Stimulated activated naive CD8-positive, alpha-beta T cell treated with anti-CD3 and anti-CD28 coated beads, Interleukin-15, amount 100 ng/mL, for 72 hours (primary cell): ENCODE measurements around the gene EVI2B.
"Not testable (repeated sequence)": the region's sequence is repeated elsewhere in the genome, so short reads cannot be mapped to it uniquely, and the experiment has no call there.

Source experiments
- ATAC-seq: fragments of 150-1000 bp; cut with Tn5 transposase; 2 replicates; pipeline ENCODE4 v1.10.0; 2021; ENCODE audit warnings: mild to moderate bottlenecking, moderate library complexity
- DNase-seq, 2 donors: peaks; one replicate each; pipeline ENCODE4 v3.0.0; 2021 to 2022
- H3K27ac Mint-ChIP-seq, 2 donors: one replicate each; pipeline ENCODE4 v1.8.0; 2022; ENCODE audit warnings: mild to moderate bottlenecking in 2 of 2, mixed read lengths in 2 of 2, moderate library complexity in 2 of 2
- H3K27me3 Mint-ChIP-seq: one replicate; pipeline ENCODE4 v1.8.0; 2022; ENCODE audit warnings: mixed read lengths
- H3K4me1 Mint-ChIP-seq: one replicate; pipeline ENCODE4 v1.8.0; 2022; ENCODE audit warnings: mild to moderate bottlenecking, mixed read lengths
- H3K4me3 Mint-ChIP-seq, 2 donors: one replicate each; pipeline ENCODE4 v1.8.0; 2022; ENCODE audit warnings: mild to moderate bottlenecking in 2 of 2, mixed read lengths in 2 of 2, moderate library complexity in 1 of 2
- H3K9me3 Mint-ChIP-seq, 2 donors: one replicate each; pipeline ENCODE4 v1.8.0; 2022; ENCODE audit warnings: mixed read lengths in 2 of 2

The EVI2B gene

GRCh38 chr17:31313982-31314781 is at the start of gene EVI2B:
TSS of gene EVI2B (minus strand) at chr17:31314054. CDS start at chr17:31305609, 8,445 bp downstream.
- H3K4me1 Mint-ChIP-seq = peaks cover 29% of the 10 kb centered on the region
- DNase-seq (no peak), ATAC-seq (peak; percentile 62)
- no peaks in the 10 kb centered on the region for H3K9me3 Mint-ChIP-seq
- peak within 1 kb of the TSS; percentile 98 to 99 for H3K27ac Mint-ChIP-seq
- no peaks in the 10 kb centered on the region for H3K27me3 Mint-ChIP-seq
- peak within 1 kb of the TSS; percentile 89 to 93 for H3K4me3 Mint-ChIP-seq

GRCh38 chr17:31357839-31358394 is 44.1 kb upstream of the EVI2B start:
- H3K4me3 Mint-ChIP-seq = no peak overlapping the region
- DNase-seq (no peak), ATAC-seq (no peak)
- H3K27ac Mint-ChIP-seq = no peak overlapping the region
- H3K9me3 Mint-ChIP-seq = no peaks in the 10 kb centered on the region
- no peaks in the 10 kb centered on the region for H3K4me1 Mint-ChIP-seq
- no peaks in the 10 kb centered on the region for H3K27me3 Mint-ChIP-seq

GRCh38 chr17:31357091-31357490 is 43.2 kb upstream of the EVI2B start:
- ATAC-seq = no peak
- Mint-ChIP-seq H3K4me3 (no peak overlapping the region), H3K4me1 (no peaks in the 10 kb centered on the region), H3K27me3 (no peaks in the 10 kb centered on the region), H3K9me3 (no peaks in the 10 kb centered on the region), H3K27ac (no peak overlapping the region)
- no peak for DNase-seq

GRCh38 chr17:31355935-31356334 is 42.1 kb upstream of the EVI2B start:
- Mint-ChIP-seq H3K27me3 (no peaks in the 10 kb centered on the region), H3K4me3 (no peak overlapping the region), H3K4me1 (no peaks in the 10 kb centered on the region), H3K27ac (peak overlapping the region in 1 of 2 donors; percentile 24), H3K9me3 (no peaks in the 10 kb centered on the region)
- no peak for DNase-seq
- no peak for ATAC-seq

GRCh38 chr17:31349454-31349853 is 35.6 kb upstream of the EVI2B start:
- Mint-ChIP-seq H3K27ac (no peak overlapping the region), H3K27me3 (no peaks in the 10 kb centered on the region), H3K4me3 (no peak overlapping the region), H3K9me3 (no peaks in the 10 kb centered on the region), H3K4me1 (no peaks in the 10 kb centered on the region)
- ATAC-seq (no peak), DNase-seq (no peak)

GRCh38 chr17:31345191-31345747 is 31.4 kb upstream of the EVI2B start:
- H3K27ac Mint-ChIP-seq, H3K4me1 Mint-ChIP-seq, H3K4me3 Mint-ChIP-seq, H3K27me3 Mint-ChIP-seq, H3K9me3 Mint-ChIP-seq, DNase-seq: not testable (repeated sequence)
- peak; percentile 31 for ATAC-seq

- H3K27me3 Mint-ChIP-seq = no peaks in the 10 kb centered on the region
- H3K4me3 Mint-ChIP-seq = no peak overlapping the region
- no peaks in the 10 kb centered on the region for H3K4me1 Mint-ChIP-seq
- no peak overlapping the region for H3K27ac Mint-ChIP-seq
- DNase-seq (no peak), ATAC-seq (no peak)
- H3K9me3 Mint-ChIP-seq = no peaks in the 10 kb centered on the region
Observed at GRCh38 chr17:31339906-31340661, 26.2 kb upstream of the EVI2B start.

GRCh38 chr17:31329221-31329620 is 15.4 kb upstream of the EVI2B start:
- no peaks in the 10 kb centered on the region for H3K9me3 Mint-ChIP-seq
- H3K27ac Mint-ChIP-seq = peak overlapping the region; percentile 19 to 58

GRCh38 chr17:31328160-31328535 is 14.3 kb upstream of the EVI2B start:
- Mint-ChIP-seq H3K4me1 (peaks cover 39% of the 10 kb centered on the region), H3K27me3 (no peaks in the 10 kb centered on the region), H3K9me3 (no peaks in the 10 kb centered on the region), H3K27ac (peak overlapping the region in 1 of 2 donors; percentile 8), H3K4me3 (peak overlapping the region in 1 of 2 donors; percentile 54)
- ATAC-seq (no peak), DNase-seq (no peak)

More at GRCh38 chr17:31329221-31329620, 15.4 kb upstream of the EVI2B start:
- H3K4me1 Mint-ChIP-seq = peaks cover 32% of the 10 kb centered on the region
- ATAC-seq (no peak), DNase-seq (no peak)
- H3K27me3 Mint-ChIP-seq = no peaks in the 10 kb centered on the region
- H3K4me3 Mint-ChIP-seq = peak overlapping the region in 1 of 2 donors; percentile 45

GRCh38 chr17:31327534-31328159 is 13.8 kb upstream of the EVI2B start:
- DNase-seq = no peak
- Mint-ChIP-seq H3K4me3 (peak overlapping the region in 1 of 2 donors; percentile 54), H3K27ac (peak overlapping the region; percentile 8 to 76), H3K9me3 (no peaks in the 10 kb centered on the region), H3K4me1 (peaks cover 39% of the 10 kb centered on the region), H3K27me3 (no peaks in the 10 kb centered on the region)
- ATAC-seq = no peak

GRCh38 chr17:31323551-31323950 is 9.7 kb upstream of the EVI2B start:
- no peak for ATAC-seq
- DNase-seq = no peak
- no peaks in the 10 kb centered on the region for H3K27me3 Mint-ChIP-seq
- peaks cover 29% of the 10 kb centered on the region for H3K4me1 Mint-ChIP-seq
- H3K27ac Mint-ChIP-seq = no peak overlapping the region
- no peak overlapping the region for H3K4me3 Mint-ChIP-seq
- H3K9me3 Mint-ChIP-seq = no peaks in the 10 kb centered on the region

- peaks cover 15% of the 10 kb centered on the region for H3K4me1 Mint-ChIP-seq
- ATAC-seq = peak; percentile 68
- peak in 1 of 2 donors; percentile 48 for DNase-seq
- H3K4me3 Mint-ChIP-seq = peak overlapping the region; percentile 72 to 86
- no peaks in the 10 kb centered on the region for H3K9me3 Mint-ChIP-seq
- peak overlapping the region; percentile 96 to 98 for H3K27ac Mint-ChIP-seq
- no peaks in the 10 kb centered on the region for H3K27me3 Mint-ChIP-seq
Observed at GRCh38 chr17:31321966-31322365, 8.1 kb upstream of the EVI2B start.

GRCh38 chr17:31321481-31321880 is 7.6 kb upstream of the EVI2B start, which contains the start of gene EVI2A:
TSS of gene EVI2A (minus strand) at chr17:31321622. CDS start at chr17:31319013, 2,609 bp downstream.
- peak within 1 kb of the TSS; percentile 72 to 86 for H3K4me3 Mint-ChIP-seq
- peak within 1 kb of the TSS; percentile 96 to 98 for H3K27ac Mint-ChIP-seq
- H3K27me3 Mint-ChIP-seq = no peaks in the 10 kb centered on the region
- ATAC-seq (peak; percentile 96), DNase-seq (peak; percentile 75 to 87)
- H3K4me1 Mint-ChIP-seq = peaks cover 15% of the 10 kb centered on the region
- H3K9me3 Mint-ChIP-seq = no peaks in the 10 kb centered on the region

- Mint-ChIP-seq H3K4me3 (peak overlapping the region; percentile 72 to 86), H3K27me3 (no peaks in the 10 kb centered on the region), H3K4me1 (peaks cover 19% of the 10 kb centered on the region), H3K9me3 (no peaks in the 10 kb centered on the region), H3K27ac (peak overlapping the region; percentile 96 to 98)
- DNase-seq (no peak), ATAC-seq (no peak)
Observed at GRCh38 chr17:31320791-31321190, 6.9 kb upstream of the EVI2B start.

- peak overlapping the region; percentile 96 to 98 for H3K27ac Mint-ChIP-seq
- no peak for DNase-seq
- no peak for ATAC-seq
Observed at GRCh38 chr17:31320241-31320640, 6.4 kb upstream of the EVI2B start.

More at GRCh38 chr17:31320241-31320640, 6.4 kb upstream of the EVI2B start:
- no peaks in the 10 kb centered on the region for H3K9me3 Mint-ChIP-seq
- no peaks in the 10 kb centered on the region for H3K27me3 Mint-ChIP-seq
- peak overlapping the region; percentile 72 to 86 for H3K4me3 Mint-ChIP-seq
- H3K4me1 Mint-ChIP-seq = peaks cover 25% of the 10 kb centered on the region
